Vagina (tissue), 2 donors: ENCODE measurements around the gene GDA. TPM values are rescaled to one million over a fixed set of nuclear protein-coding genes. Genes with fewer than 3 reads are reported as not detected.

Source experiments
- DNase-seq, 2 donors: peaks; one replicate each; pipeline ENCODE4 v3.0.0-alpha.2; 2017; ENCODE audit errors: extremely low spot score in 2 of 2
- H3K27ac ChIP-seq: fragments of 200-600 bp; sonication (generic); one replicate; pipeline ENCODE4 v1.5.1; 2019
- H3K27me3 ChIP-seq: fragments of 200-600 bp; sonication (generic); one replicate; pipeline ENCODE4 v1.5.1; 2019
- H3K36me3 ChIP-seq, 2 donors: fragments of 200-600 bp; sonication (generic); one replicate each; pipeline ENCODE4 v1.5.1; 2017 to 2019
- H3K4me1 ChIP-seq: fragments of 200-600 bp; sonication (generic); one replicate; pipeline ENCODE4 v1.5.1; 2019
- H3K4me3 ChIP-seq, 2 donors: fragments of 200-600 bp; sonication (generic); 1 replicate in 1 of 2; 2 replicates in 1 of 2; pipeline ENCODE4 v1.5.1; 2016 to 2019
- H3K9me3 ChIP-seq: fragments of 200-600 bp; sonication (generic); one replicate; pipeline ENCODE4 v1.5.1; 2019
- CTCF ChIP-seq, 3 experiments: fragments of 450-650 bp in 2 of 3; fragments of 200-600 bp in 1 of 3; sonication (generic) in 1 of 3; IDR thresholded peaks; one replicate each; pipeline ENCODE4 v1.5.1; 2017 to 2019; ENCODE audit warnings: antibody characterized with exemption in 3 of 3, mild to moderate bottlenecking in 2 of 3, moderate library complexity in 2 of 3
- POLR2A ChIP-seq, 2 donors: fragments of 450-650 bp; IDR thresholded peaks; one replicate each; pipeline ENCODE4 v1.6.1; 2017; ENCODE audit warnings: antibody characterized with exemption in 2 of 2, mild to moderate bottlenecking in 2 of 2, moderate library complexity in 2 of 2
- POLR2AphosphoS5 ChIP-seq, 2 donors: sonication (generic); formaldehyde crosslinking; IDR thresholded peaks; one replicate each; pipeline ENCODE4 v1.9.0; 2017; ENCODE audit warnings: antibody characterized with exemption in 2 of 2, mild to moderate bottlenecking in 2 of 2, low read depth in 1 of 2; ENCODE audit not compliant: insufficient read depth in 1 of 2
- intact Hi-C: fragments of 100-400 bp; cut with DNase I; formaldehyde crosslinking; loops from one replicate; pipeline ENCODE4 v1.15.1; 2023
- total RNA-seq: library from RNA; depleted of rRNA; stranded (reverse); fragments of >200 nt; gene quantifications from one replicate; pipeline ENCODE4 v1.2.3, GENCODE V29; 2016

The GDA gene
- total RNA-seq, 1 donor from 2014 or later: not detected

DNA sequence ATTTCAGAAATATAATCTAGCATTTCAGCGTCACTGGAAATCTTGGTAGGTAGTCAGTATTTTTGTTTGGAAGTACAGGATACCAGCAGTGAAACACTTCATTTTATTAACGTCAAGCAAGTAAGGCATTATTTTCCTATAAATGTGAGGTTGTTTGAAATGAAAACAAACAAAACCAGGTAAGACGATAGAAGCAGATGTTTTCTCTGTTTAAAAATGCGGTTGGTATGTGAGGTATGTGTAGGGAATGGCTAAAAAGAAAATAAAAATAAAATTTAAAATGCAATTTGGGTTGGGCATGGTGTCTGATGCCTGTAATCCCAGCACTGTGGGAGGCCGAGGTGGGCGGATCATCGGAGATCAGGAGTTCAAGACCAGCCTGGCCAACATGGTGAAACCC lies 16.1 kb downstream of the GDA start:
- H3K9me3 ChIP-seq: no peaks in the 10 kb centered on the region
- intact Hi-C loops: no loop called here
- no peak for DNase-seq
- no peaks in the 10 kb centered on the region for H3K4me1 ChIP-seq
- H3K4me3 ChIP-seq: no peak overlapping the region
- H3K36me3 ChIP-seq: no peaks in the 10 kb centered on the region
- H3K27me3 ChIP-seq: no peaks in the 10 kb centered on the region
- no peak for TF ChIP-seq POLR2A (IDR thresholded peaks at IDR 0.05)
- H3K27ac ChIP-seq: no peak overlapping the region

GRCh38 chr9:72165821-72166547 lies 16.7 kb downstream of the GDA start:
- intact Hi-C loops: no loop called here
- H3K4me3 ChIP-seq: no peak overlapping the region
- H3K27ac ChIP-seq: no peak overlapping the region
- H3K36me3 ChIP-seq: no peaks in the 10 kb centered on the region
- no peaks in the 10 kb centered on the region for H3K4me1 ChIP-seq
- H3K9me3 ChIP-seq: no peaks in the 10 kb centered on the region
- TF ChIP-seq CTCF (IDR thresholded peaks at IDR 0.05): no peak
- TF ChIP-seq POLR2AphosphoS5 (IDR thresholded peaks at IDR 0.05; ENCODE audit: insufficient read depth in 1 of 2, low read depth in 1 of 2): no peak
- TF ChIP-seq POLR2A (IDR thresholded peaks at IDR 0.05): no peak
- no peak for DNase-seq
- no peaks in the 10 kb centered on the region for H3K27me3 ChIP-seq

GRCh38 chr9:72168075-72168474 lies 18.8 kb downstream of the GDA start:
- TF ChIP-seq POLR2A (IDR thresholded peaks at IDR 0.05): no peak
- TF ChIP-seq POLR2AphosphoS5 (IDR thresholded peaks at IDR 0.05; ENCODE audit: insufficient read depth in 1 of 2, low read depth in 1 of 2): no peak
- TF ChIP-seq CTCF (IDR thresholded peaks at IDR 0.05): no peak
- intact Hi-C loops: no loop called here
- Histone ChIP-seq H3K9me3 (no peaks in the 10 kb centered on the region), H3K27me3 (no peaks in the 10 kb centered on the region), H3K4me1 (no peaks in the 10 kb centered on the region), H3K27ac (no peak overlapping the region), H3K36me3 (no peaks in the 10 kb centered on the region), H3K4me3 (no peak overlapping the region)
- DNase-seq: no peak

DNA sequence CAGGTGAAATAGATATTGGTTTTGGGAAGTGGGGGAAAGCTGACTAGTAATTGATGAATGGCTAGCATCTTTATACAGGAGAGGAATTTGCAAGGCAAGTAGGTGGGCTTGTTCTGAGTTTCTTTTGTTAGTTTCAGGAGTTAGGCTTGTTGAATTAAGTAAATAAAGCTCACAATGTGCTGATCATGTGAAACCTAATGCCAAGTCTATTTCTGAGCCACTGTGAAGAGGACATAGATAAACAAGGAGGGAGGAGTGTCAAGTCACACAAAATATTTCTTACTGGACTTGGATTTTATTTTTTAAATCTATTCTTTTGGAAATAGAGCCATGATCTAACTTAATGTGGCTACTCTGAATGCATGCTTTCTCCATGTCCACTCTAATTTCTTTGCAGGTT lies 19.9 kb downstream of the GDA start:
- no peaks in the 10 kb centered on the region for H3K36me3 ChIP-seq
- intact Hi-C loops: no loop called here
- H3K9me3 ChIP-seq: no peaks in the 10 kb centered on the region
- no peak overlapping the region for H3K4me3 ChIP-seq
- H3K27ac ChIP-seq: no peak overlapping the region
- H3K4me1 ChIP-seq: no peaks in the 10 kb centered on the region
- TF ChIP-seq POLR2A (IDR thresholded peaks at IDR 0.05) (no peak), POLR2AphosphoS5 (IDR thresholded peaks at IDR 0.05; ENCODE audit: insufficient read depth in 1 of 2, low read depth in 1 of 2) (no peak), CTCF (IDR thresholded peaks at IDR 0.05) (no peak)
- H3K27me3 ChIP-seq: no peaks in the 10 kb centered on the region
- no peak for DNase-seq

DNA sequence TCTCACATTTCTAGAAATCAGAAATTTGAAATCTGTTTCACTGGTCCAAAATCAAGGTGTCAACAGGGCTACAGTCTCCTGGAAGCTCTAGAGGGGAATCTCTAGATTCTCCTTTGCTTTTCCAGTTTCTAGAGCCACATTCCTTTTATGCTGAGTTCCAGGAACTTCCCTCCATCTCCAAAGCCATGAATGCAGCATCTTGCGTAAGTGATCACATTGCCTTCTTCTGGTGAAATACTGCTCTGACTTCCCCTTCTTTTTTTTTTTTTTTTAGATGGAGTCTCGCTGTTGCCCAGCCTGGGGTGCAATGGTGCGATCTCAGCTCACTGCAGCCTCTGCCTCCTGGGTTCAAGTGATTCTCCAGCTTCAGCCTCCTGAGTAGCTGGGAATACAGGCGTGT lies 23.8 kb downstream of the GDA start:
- H3K4me3 ChIP-seq: no peak overlapping the region
- H3K27me3 ChIP-seq: no peaks in the 10 kb centered on the region
- TF ChIP-seq POLR2A (IDR thresholded peaks at IDR 0.05) (no peak), CTCF (IDR thresholded peaks at IDR 0.05) (no peak), POLR2AphosphoS5 (IDR thresholded peaks at IDR 0.05; ENCODE audit: insufficient read depth in 1 of 2, low read depth in 1 of 2) (no peak)
- intact Hi-C loops: no loop called here
- DNase-seq: no peak
- no peak overlapping the region for H3K27ac ChIP-seq
- H3K4me1 ChIP-seq: no peaks in the 10 kb centered on the region
- no peaks in the 10 kb centered on the region for H3K9me3 ChIP-seq
- H3K36me3 ChIP-seq: no peaks in the 10 kb centered on the region
